ENCODE results near the gene B4GALT1. TPM values are rescaled to one million over a fixed set of nuclear protein-coding genes. Genes with fewer than 3 reads are reported as not detected.

Gene B4GALT1
- total RNA-seq, 1 experiment from 2014 or later, result 32.0 TPM

GRCh38 chr9:33103501-33104281, 63.4 kb downstream of the B4GALT1 start:
- Histone ChIP-seq H3K27ac (ENCODE audit: low read depth, low read length, poor library complexity, severe bottlenecking) (no peak overlapping the region), H3K9me3 (ENCODE audit: low read depth, low read length, poor library complexity, severe bottlenecking) (no peaks in the 10 kb centered on the region), H3K27me3 (replicated peaks; ENCODE audit: insufficient read depth, low read depth, low read length, poor library complexity) (no peaks in the 10 kb centered on the region), H3K4me3 (ENCODE audit: low read depth, low read length, poor library complexity, severe bottlenecking) (no peak overlapping the region), H3K4me1 (ENCODE audit: insufficient read depth, low read length, poor library complexity, severe bottlenecking) (no peaks in the 10 kb centered on the region), H3K36me3 (ENCODE audit: insufficient read depth, low read length, poor library complexity, severe bottlenecking) (no peaks in the 10 kb centered on the region)
- POLR2A ChIA-PET (ENCODE audit: low non-redundant PET), result no interaction called here
- DNase-seq (ENCODE audit: low spot score), result no peak
- TF ChIP-seq EZH2 (IDR thresholded peaks at IDR 0.05; ENCODE audit: borderline replicate concordance, low read depth, low read length, poor library complexity, severe bottlenecking) (no peak), CTCF (conservative IDR thresholded peaks at IDR 0.05; ENCODE audit: low read depth, low read length) (no peak)
- no TSS peak for BruUV-seq (replicated peaks)
- CTCF ChIA-PET, result no interaction called here
- intact Hi-C loops (cut with micrococcal nuclease; ENCODE audit: unreplicated experiment), result no loop called here

- Histone ChIP-seq H3K36me3 (ENCODE audit: insufficient read depth, low read length, poor library complexity, severe bottlenecking) (no peaks in the 10 kb centered on the region), H3K4me1 (ENCODE audit: insufficient read depth, low read length, poor library complexity, severe bottlenecking) (no peaks in the 10 kb centered on the region), H3K27me3 (replicated peaks; ENCODE audit: insufficient read depth, low read depth, low read length, poor library complexity) (no peaks in the 10 kb centered on the region), H3K27ac (ENCODE audit: low read depth, low read length, poor library complexity, severe bottlenecking) (no peak overlapping the region), H3K9me3 (ENCODE audit: low read depth, low read length, poor library complexity, severe bottlenecking) (no peaks in the 10 kb centered on the region), H3K4me3 (ENCODE audit: low read depth, low read length, poor library complexity, severe bottlenecking) (no peak overlapping the region)
- intact Hi-C loops (cut with micrococcal nuclease; ENCODE audit: unreplicated experiment), result no loop called here
- BruUV-seq (replicated peaks), result no TSS peak
- ChIA-PET POLR2A (ENCODE audit: low non-redundant PET) (no interaction called here), CTCF (no interaction called here)
- TF ChIP-seq CTCF (conservative IDR thresholded peaks at IDR 0.05; ENCODE audit: low read depth, low read length), result no peak
- no peak for TF ChIP-seq EZH2 (IDR thresholded peaks at IDR 0.05; ENCODE audit: borderline replicate concordance, low read depth, low read length, poor library complexity, severe bottlenecking)
- no peak for DNase-seq (ENCODE audit: low spot score)
Measured at GRCh38 chr9:33102551-33103210, 64.5 kb downstream of the B4GALT1 start.

GRCh38 chr9:33101104-33101951, 65.8 kb downstream of the B4GALT1 start:
- Histone ChIP-seq H3K36me3 (ENCODE audit: insufficient read depth, low read length, poor library complexity, severe bottlenecking) (no peaks in the 10 kb centered on the region), H3K4me3 (ENCODE audit: low read depth, low read length, poor library complexity, severe bottlenecking) (no peak overlapping the region), H3K9me3 (ENCODE audit: low read depth, low read length, poor library complexity, severe bottlenecking) (no peaks in the 10 kb centered on the region), H3K27me3 (replicated peaks; ENCODE audit: insufficient read depth, low read depth, low read length, poor library complexity) (no peaks in the 10 kb centered on the region), H3K27ac (ENCODE audit: low read depth, low read length, poor library complexity, severe bottlenecking) (no peak overlapping the region), H3K4me1 (ENCODE audit: insufficient read depth, low read length, poor library complexity, severe bottlenecking) (no peaks in the 10 kb centered on the region)
- DNase-seq (ENCODE audit: low spot score), result no peak
- intact Hi-C loops (cut with micrococcal nuclease; ENCODE audit: unreplicated experiment), result no loop called here
- ChIA-PET POLR2A (ENCODE audit: low non-redundant PET) (no interaction called here), CTCF (no interaction called here)
- no peak for TF ChIP-seq CTCF (conservative IDR thresholded peaks at IDR 0.05; ENCODE audit: low read depth, low read length)
- no peak for TF ChIP-seq EZH2 (IDR thresholded peaks at IDR 0.05; ENCODE audit: borderline replicate concordance, low read depth, low read length, poor library complexity, severe bottlenecking)
- no TSS peak for BruUV-seq (replicated peaks)
